Measurements from ENCODE around the gene CRB3.

Gene CRB3

GRCh38 chr19:6509118-6509971, 45.3 kb downstream of the CRB3 start:
- H3K4me3 ChIP-seq (ENCODE audit: low read depth, low read length), result no peak overlapping the region
- TF ChIP-seq CTCF (IDR thresholded peaks at IDR 0.05; ENCODE audit: low read depth, low read length), result no peak
- no peak for DNase-seq (ENCODE audit: low read depth, low spot score)
- in situ Hi-C loops (cut with HindIII; ENCODE audit: low sequenced_read_pairs), result no loop called here

- no peak for DNase-seq (ENCODE audit: low read depth, low spot score)
- TF ChIP-seq CTCF (IDR thresholded peaks at IDR 0.05; ENCODE audit: low read depth, low read length), result no peak
- no peak overlapping the region for H3K4me3 ChIP-seq (ENCODE audit: low read depth, low read length)
- in situ Hi-C loops (cut with HindIII; ENCODE audit: low sequenced_read_pairs), result no loop called here
Observed at GRCh38 chr19:6510618-6511017, 46.5 kb downstream of the CRB3 start.

GRCh38 chr19:6514089-6514488, 50.0 kb downstream of the CRB3 start:
- in situ Hi-C loops (cut with HindIII; ENCODE audit: low sequenced_read_pairs), result no loop called here
- DNase-seq (ENCODE audit: low read depth, low spot score), result no peak
- TF ChIP-seq CTCF (IDR thresholded peaks at IDR 0.05; ENCODE audit: low read depth, low read length), result no peak
- no peak overlapping the region for H3K4me3 ChIP-seq (ENCODE audit: low read depth, low read length)

- H3K4me3 ChIP-seq (ENCODE audit: low read depth, low read length), result no peak overlapping the region
- in situ Hi-C loops (cut with HindIII; ENCODE audit: low sequenced_read_pairs), result no loop called here
- no peak for TF ChIP-seq CTCF (IDR thresholded peaks at IDR 0.05; ENCODE audit: low read depth, low read length)
- no peak for DNase-seq (ENCODE audit: low read depth, low spot score)
Observed at GRCh38 chr19:6514926-6515544, 51.0 kb downstream of the CRB3 start.

GRCh38 chr19:6516018-6516658, 52.1 kb downstream of the CRB3 start:
- no peak for TF ChIP-seq CTCF (IDR thresholded peaks at IDR 0.05; ENCODE audit: low read depth, low read length)
- in situ Hi-C loops (cut with HindIII; ENCODE audit: low sequenced_read_pairs), result no loop called here
- DNase-seq (ENCODE audit: low read depth, low spot score), result peak; percentile 84

More at GRCh38 chr19:6516018-6516658, 52.1 kb downstream of the CRB3 start:
- peak overlapping the region; percentile 57 for H3K4me3 ChIP-seq (ENCODE audit: low read depth, low read length)
